AG04450 (cell line): ENCODE results near the gene GDAP2. TPM values are rescaled to one million over a fixed set of nuclear protein-coding genes. Genes with fewer than 3 reads are reported as not detected.

Experiments
- CTCF ChIA-PET: fragments of 300-600, 350-600 bp; formaldehyde crosslinking; extraction: SDS; loops from one replicate; lab custom pipeline; 2022; ENCODE audit warnings: antibody characterized with exemption, inconsistent platforms; lab: Charles Lee
- POLR2A ChIA-PET: fragments of 350-600 bp; formaldehyde crosslinking; extraction: SDS; loops from one replicate; lab custom pipeline; 2021; ENCODE audit warnings: antibody characterized with exemption, inconsistent platforms; lab: Yijun Ruan, JAX
- DNase-seq: peaks from one replicate; pipeline ENCODE4 v3.0.0-alpha.2; 2011; ENCODE audit warnings: low read depth, low spot score
- H3K27ac ChIP-seq: one replicate; pipeline ENCODE4 v1.5.1; 2012; ENCODE audit warnings: low read depth, low read length, control low read depth
- H3K27me3 ChIP-seq: one replicate; pipeline ENCODE4 v1.6.0; 2012; ENCODE audit warnings: low read length; ENCODE audit not compliant: control insufficient read depth, insufficient read depth
- H3K4me3 ChIP-seq: 2 replicates; pipeline ENCODE4 v1.5.1; 2011; ENCODE audit warnings: mild to moderate bottlenecking, low read depth, low read length, control low read depth
- H3K9me3 ChIP-seq: 2 replicates; pipeline ENCODE4 v1.5.1; 2012; ENCODE audit warnings: low read length; ENCODE audit not compliant: control insufficient read depth, insufficient read depth
- polyA plus RNA-seq: library from polyadenylated mRNA; depleted of rRNA; stranded (reverse); fragments of >200 nt; gene quantifications from 2 replicates; pipeline ENCODE4 v1.2.3, GENCODE V29; 2011
- TF ChIP-seq, protein P1 (sequence below): IDR thresholded peaks from 2 replicates; pipeline ENCODE4 v1.5.1; 2011; ENCODE audit warnings: low read depth, low read length, control low read depth, inconsistent platforms

The GDAP2 gene
- polyA plus RNA-seq, 1 experiment, result 25.4 TPM

GRCh38 chr1:117821774-117822482 is 107.5 kb downstream of the GDAP2 start:
- H3K9me3 ChIP-seq, result peaks cover 4% of the 10 kb centered on the region; the same call in 1 of the 2 replicates
- no peak overlapping the region for H3K4me3 ChIP-seq
- ChIA-PET CTCF (interaction anchor here (1.1 kb wide), 2 partner anchors 12 to 309 kb away, joined by 4 read pairs; no protein-coding TSS in a partner anchor), POLR2A (interaction anchor here (0.6 to 1.8 kb wide), 7 partner anchors 9 to 125 kb away, joined by 3 to 10 read pairs (median 4); no protein-coding TSS in a partner anchor)
- peak; percentile 97 for DNase-seq
- H3K27me3 ChIP-seq, result no peaks in the 10 kb centered on the region
- H3K27ac ChIP-seq, result peak overlapping the region; percentile 99
- TF ChIP-seq, protein P1, sequence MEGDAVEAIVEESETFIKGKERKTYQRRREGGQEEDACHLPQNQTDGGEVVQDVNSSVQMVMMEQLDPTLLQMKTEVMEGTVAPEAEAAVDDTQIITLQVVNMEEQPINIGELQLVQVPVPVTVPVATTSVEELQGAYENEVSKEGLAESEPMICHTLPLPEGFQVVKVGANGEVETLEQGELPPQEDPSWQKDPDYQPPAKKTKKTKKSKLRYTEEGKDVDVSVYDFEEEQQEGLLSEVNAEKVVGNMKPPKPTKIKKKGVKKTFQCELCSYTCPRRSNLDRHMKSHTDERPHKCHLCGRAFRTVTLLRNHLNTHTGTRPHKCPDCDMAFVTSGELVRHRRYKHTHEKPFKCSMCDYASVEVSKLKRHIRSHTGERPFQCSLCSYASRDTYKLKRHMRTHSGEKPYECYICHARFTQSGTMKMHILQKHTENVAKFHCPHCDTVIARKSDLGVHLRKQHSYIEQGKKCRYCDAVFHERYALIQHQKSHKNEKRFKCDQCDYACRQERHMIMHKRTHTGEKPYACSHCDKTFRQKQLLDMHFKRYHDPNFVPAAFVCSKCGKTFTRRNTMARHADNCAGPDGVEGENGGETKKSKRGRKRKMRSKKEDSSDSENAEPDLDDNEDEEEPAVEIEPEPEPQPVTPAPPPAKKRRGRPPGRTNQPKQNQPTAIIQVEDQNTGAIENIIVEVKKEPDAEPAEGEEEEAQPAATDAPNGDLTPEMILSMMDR, result no peak

- ChIA-PET CTCF (interaction anchor here (1.1 kb wide), 3 partner anchors 12 to 309 kb away, joined by 4 read pairs; no protein-coding TSS in a partner anchor), POLR2A (interaction anchor here (1.0 to 1.8 kb wide), 6 partner anchors 9 to 125 kb away, joined by 4 to 10 read pairs (median 4); no protein-coding TSS in a partner anchor)
- DNase-seq, result no peak
- Histone ChIP-seq H3K27me3 (no peaks in the 10 kb centered on the region), H3K27ac (peak overlapping the region; percentile 99), H3K4me3 (no peak overlapping the region), H3K9me3 (peaks cover 4% of the 10 kb centered on the region; the same call in 1 of the 2 replicates)
- TF ChIP-seq, protein P1, result no peak
These were observed 108.1 kb downstream of the GDAP2 start for GRCh38 chr1:117821382-117821755.

- ChIA-PET CTCF (interaction anchor here (1.1 kb wide), 3 partner anchors 11 to 308 kb away, joined by 4 read pairs; no protein-coding TSS in a partner anchor), POLR2A (interaction anchor here (1.0 to 1.8 kb wide), 5 partner anchors 8 to 44 kb away, joined by 4 to 10 read pairs (median 4); no protein-coding TSS in a partner anchor)
- Histone ChIP-seq H3K27ac (peak overlapping the region; percentile 99), H3K27me3 (no peaks in the 10 kb centered on the region), H3K4me3 (no peak overlapping the region), H3K9me3 (peaks cover 4% of the 10 kb centered on the region; the same call in 1 of the 2 replicates)
- TF ChIP-seq, protein P1, result no peak
- DNase-seq, result no peak
These were observed 108.6 kb downstream of the GDAP2 start for GRCh38 chr1:117820694-117821381.

GRCh38 chr1:117820096-117820495 is 109.3 kb downstream of the GDAP2 start:
- peaks cover 4% of the 10 kb centered on the region; the same call in 1 of the 2 replicates for H3K9me3 ChIP-seq
- no peak overlapping the region for H3K4me3 ChIP-seq
- no peak for DNase-seq
- TF ChIP-seq, protein P1, result no peak
- H3K27me3 ChIP-seq, result no peaks in the 10 kb centered on the region
- CTCF ChIA-PET, result interaction anchor here (1.1 kb wide), 1 partner anchor 285 kb away, joined by 4 read pairs; no protein-coding TSS in a partner anchor
- POLR2A ChIA-PET, result no interaction called here
- peak overlapping the region; percentile 99 for H3K27ac ChIP-seq
